ENCODE results near the gene SMARCB1.

SMARCB1 gene

DNA sequence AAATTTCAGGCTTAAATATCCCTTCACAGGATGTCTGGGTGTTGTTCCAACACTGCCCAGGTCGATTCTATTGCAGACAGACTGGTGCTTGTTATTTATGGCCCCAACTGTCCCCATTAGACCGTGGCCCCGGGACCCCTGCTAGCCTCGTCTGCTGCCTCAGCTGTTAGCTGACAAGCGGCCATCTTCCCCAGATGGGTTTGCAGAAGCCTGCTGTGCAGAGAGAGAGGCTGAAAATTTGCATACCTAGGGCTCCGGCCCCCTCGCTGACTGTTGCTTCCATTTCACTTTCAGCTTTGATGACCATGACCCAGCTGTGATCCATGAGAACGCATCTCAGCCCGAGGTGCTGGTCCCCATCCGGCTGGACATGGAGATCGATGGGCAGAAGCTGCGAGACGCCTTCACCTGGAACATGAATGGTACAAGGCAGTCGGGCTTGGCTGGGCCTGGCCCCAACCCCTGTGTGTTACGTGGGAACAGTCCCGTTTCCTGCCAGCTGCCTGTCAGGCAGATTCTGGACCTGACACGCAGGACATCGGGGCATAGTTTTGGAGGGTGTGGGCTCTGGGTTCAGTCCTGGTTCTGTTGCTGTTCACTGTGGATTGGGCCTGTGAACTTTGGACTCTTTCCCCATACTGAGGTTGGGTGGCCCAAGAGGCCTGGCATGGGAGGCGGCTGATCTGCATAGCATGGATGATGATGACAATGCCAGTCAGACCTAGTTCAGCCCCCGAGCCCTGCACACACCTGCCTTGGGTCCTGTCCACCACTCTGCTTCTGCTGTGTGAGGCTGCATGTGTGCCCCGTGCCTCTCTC, 16.4 kb downstream of the SMARCB1 start:
- DNase-seq (ENCODE audit: low read depth in 2 of 2), result no peak

DNA sequence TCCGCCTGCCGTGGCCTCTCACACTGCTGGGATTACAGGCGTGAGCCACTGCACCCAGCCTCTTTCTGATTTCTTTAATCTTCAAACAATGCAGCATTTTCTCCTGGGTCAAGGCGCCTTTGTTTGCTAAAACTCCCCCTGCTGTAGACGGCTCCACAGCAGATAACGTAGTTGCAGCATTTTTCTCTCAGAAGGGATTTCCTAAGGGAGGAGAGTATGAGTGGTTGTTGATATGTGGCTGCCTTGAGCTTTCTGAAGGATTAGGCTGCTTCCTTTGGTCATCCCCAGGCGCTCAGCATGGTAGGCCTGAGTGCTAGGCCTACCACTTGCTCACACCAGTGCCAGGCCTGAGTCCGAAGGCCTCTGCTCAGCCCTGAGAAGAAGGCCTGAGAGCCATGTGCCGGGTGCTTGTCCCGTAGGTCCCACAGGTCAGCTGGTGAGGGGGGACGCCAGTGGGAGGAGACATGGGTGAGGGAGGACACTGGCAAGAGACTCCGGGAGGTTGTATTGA, 18.1 kb downstream of the SMARCB1 start:
- no peak for DNase-seq (ENCODE audit: low read depth in 2 of 2)

- no peak for DNase-seq (ENCODE audit: low read depth in 2 of 2)
Observed at GRCh38 chr22:23806837-23807236, 20.1 kb downstream of the SMARCB1 start.

- no peak for DNase-seq (ENCODE audit: low read depth in 2 of 2)
Observed at GRCh38 chr22:23812378-23812777, 25.6 kb downstream of the SMARCB1 start.

- DNase-seq (ENCODE audit: low read depth in 2 of 2), result no peak
Observed at GRCh38 chr22:23815541-23816155, 28.9 kb downstream of the SMARCB1 start.

DNA sequence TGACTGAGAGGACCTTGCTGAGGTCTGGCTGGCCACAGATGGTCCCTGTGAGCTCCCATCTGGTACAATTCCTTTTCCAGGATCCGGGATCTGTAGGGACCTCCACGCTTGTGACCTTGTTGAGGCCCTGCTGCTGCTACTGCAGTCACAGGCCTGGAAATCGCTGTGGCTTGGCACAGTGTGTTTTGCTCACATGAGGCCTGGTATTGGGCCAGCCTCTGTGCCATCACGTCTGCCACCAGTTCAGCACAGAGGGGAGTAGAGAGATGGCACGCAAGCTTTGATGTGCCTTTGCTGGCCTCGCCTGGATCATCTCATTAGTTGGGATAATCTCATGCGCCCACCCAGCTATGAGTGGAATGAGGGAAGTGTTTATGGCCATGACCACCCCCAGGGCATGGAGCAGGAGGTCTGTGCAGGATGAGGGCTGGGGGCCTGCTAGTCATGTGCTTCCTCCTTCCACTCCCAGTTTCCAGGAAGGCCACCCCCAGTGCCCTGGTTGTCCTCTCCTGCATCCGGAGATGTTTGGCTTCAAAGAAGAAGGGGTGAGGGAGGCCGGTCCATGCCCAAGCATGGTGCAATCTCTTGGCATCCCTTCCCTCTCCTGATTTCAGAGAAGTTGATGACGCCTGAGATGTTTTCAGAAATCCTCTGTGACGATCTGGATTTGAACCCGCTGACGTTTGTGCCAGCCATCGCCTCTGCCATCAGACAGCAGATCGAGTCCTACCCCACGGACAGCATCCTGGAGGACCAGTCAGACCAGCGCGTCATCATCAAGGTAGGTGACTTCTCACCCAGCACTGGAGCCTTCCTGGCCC, 29.6 kb downstream of the SMARCB1 start:
- DNase-seq (ENCODE audit: low read depth in 2 of 2), result no peak

DNA sequence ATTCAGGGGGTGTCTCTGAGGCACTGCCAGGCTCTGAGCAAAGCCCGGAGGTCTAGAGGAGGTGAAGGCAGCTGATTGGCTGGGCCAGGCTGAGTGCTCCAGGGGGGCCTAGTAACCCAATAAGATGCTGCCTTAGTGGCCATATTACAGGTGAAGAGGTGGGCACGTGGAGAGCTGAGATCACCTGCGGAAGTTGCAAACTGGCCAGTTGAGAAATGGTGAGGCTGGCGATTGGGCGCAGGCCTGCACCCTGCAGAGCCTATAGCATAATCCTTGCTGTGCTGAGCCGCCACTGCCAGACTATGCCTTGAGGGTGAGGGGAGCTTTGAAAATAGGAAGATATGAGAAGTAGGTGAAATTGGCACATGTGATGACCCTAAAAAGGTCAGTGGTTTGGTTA, 30.4 kb downstream of the SMARCB1 start:
- DNase-seq (ENCODE audit: low read depth in 2 of 2), result no peak

GRCh38 chr22:23818541-23818940, 31.8 kb downstream of the SMARCB1 start:
- DNase-seq (ENCODE audit: low read depth in 2 of 2), result no peak

GRCh38 chr22:23820748-23821211, 34.0 kb downstream of the SMARCB1 start:
- no peak for DNase-seq (ENCODE audit: low read depth in 2 of 2)

- no peak for DNase-seq (ENCODE audit: low read depth in 2 of 2)
Observed at GRCh38 chr22:23822101-23822671, 35.4 kb downstream of the SMARCB1 start.

DNA sequence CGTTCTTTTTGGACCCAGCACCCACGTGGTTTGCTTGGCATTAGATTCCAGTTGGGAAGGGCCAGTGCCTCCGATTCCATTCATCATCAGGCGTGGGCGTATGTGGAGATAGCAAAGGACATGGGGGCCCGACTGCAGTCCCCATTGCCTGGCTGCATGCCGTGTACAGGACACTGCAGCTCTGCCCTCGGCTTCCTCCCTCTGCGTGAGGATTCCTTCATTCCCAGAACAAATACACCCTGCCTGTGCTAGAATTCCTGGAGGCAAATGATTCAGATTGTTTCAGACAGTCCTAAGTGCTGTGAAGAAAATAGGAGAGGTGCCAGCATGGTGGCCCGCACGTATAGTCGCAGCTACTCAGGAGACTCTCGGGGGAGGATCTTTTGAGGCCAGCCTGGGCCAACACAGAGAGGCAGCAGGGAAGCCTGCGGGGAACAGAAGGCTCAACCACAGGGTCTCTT, 36.6 kb downstream of the SMARCB1 start:
- no peak for DNase-seq (ENCODE audit: low read depth in 2 of 2)

GRCh38 chr22:23824476-23825245, 37.9 kb downstream of the SMARCB1 start:
- no peak for DNase-seq (ENCODE audit: low read depth in 2 of 2)

DNA sequence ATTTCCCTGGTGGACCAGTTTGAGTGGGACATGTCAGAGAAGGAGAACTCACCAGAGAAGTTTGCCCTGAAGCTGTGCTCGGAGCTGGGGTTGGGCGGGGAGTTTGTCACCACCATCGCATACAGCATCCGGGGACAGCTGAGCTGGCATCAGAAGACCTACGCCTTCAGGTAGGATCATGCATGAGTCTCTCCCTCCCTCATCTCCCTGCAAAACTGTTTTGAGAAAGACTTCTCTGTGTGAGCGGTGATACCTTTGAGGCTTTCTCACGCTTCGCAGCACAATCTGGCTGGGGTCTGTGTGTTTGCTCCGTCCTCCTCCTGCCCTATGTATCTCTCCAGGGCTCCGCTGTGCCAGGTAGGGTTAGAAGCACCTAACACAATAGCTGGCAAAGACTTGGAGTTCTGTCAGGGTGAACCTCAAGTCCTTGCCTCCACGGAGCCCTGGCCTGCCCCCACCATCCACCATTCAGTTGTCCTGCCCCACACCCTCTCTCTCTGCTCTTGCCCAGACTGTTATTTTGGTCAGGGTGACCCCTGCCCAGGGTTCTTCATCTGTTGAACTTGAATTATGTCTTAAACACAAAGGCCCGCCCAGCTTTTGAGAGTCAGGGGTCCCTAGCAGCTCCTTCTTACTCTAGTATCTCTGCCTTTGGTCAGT, 38.6 kb downstream of the SMARCB1 start:
- no peak for DNase-seq (ENCODE audit: low read depth in 2 of 2)

GRCh38 chr22:23826510-23827350, 40.0 kb downstream of the SMARCB1 start:
- no peak for DNase-seq (ENCODE audit: low read depth in 2 of 2)

GRCh38 chr22:23827351-23827995, 40.7 kb downstream of the SMARCB1 start:
- DNase-seq (ENCODE audit: low read depth in 2 of 2), result no peak

GRCh38 chr22:23828800-23829680, 42.3 kb downstream of the SMARCB1 start:
- no peak for DNase-seq (ENCODE audit: low read depth in 2 of 2)

- no peak for DNase-seq (ENCODE audit: low read depth in 2 of 2)
Observed at GRCh38 chr22:23829845-23830372, 43.1 kb downstream of the SMARCB1 start.

- no peak for DNase-seq (ENCODE audit: low read depth in 2 of 2)
Observed at GRCh38 chr22:23831261-23831660, 44.5 kb downstream of the SMARCB1 start.
